Osteoblast (primary cell): ENCODE results near the gene RER1. TPM values are rescaled to one million over a fixed set of nuclear protein-coding genes. Genes with fewer than 3 reads are reported as not detected.

Source experiments
- DNase-seq: peaks from one replicate; pipeline ENCODE4 v3.0.0; 2011; ENCODE audit warnings: low spot score, mixed read lengths; ENCODE audit not compliant: insufficient read length; ENCODE audit errors: missing footprints
- H2AFZ ChIP-seq: 2 replicates; pipeline ENCODE4 v1.6.0; 2011; ENCODE audit warnings: mild to moderate bottlenecking, low read length
- H3K27ac ChIP-seq: 2 replicates; pipeline ENCODE4 v1.5.1; 2011; ENCODE audit warnings: mild to moderate bottlenecking, low read depth, low read length, moderate library complexity
- H3K27me3 ChIP-seq: 2 replicates; pipeline ENCODE4 v1.6.0; 2012; ENCODE audit warnings: mild to moderate bottlenecking, control low read depth, inconsistent platforms, low read length, moderate library complexity; ENCODE audit not compliant: insufficient read depth
- H3K36me3 ChIP-seq: 2 replicates; pipeline ENCODE4 v1.5.1; 2011; ENCODE audit warnings: mild to moderate bottlenecking, low read length, control low read depth, moderate library complexity; ENCODE audit not compliant: insufficient read depth
- H3K4me1 ChIP-seq: 2 replicates; pipeline ENCODE4 v1.5.1; 2011; ENCODE audit warnings: mild to moderate bottlenecking, low read length, control low read depth, moderate library complexity; ENCODE audit not compliant: insufficient read depth
- H3K4me2 ChIP-seq: 2 replicates; pipeline ENCODE4 v1.6.0; 2011; ENCODE audit warnings: mild to moderate bottlenecking, low read length; ENCODE audit not compliant: insufficient read depth
- H3K4me3 ChIP-seq: fragments of 200-600 bp; sonication (generic); 3 replicates; pipeline ENCODE4 v1.5.1; 2012; ENCODE audit warnings: mild to moderate bottlenecking, low read length, inconsistent platforms; ENCODE audit not compliant: insufficient read depth
- H3K79me2 ChIP-seq: 2 replicates; pipeline ENCODE4 v1.6.0; 2012; ENCODE audit warnings: mild to moderate bottlenecking, low read length, control low read depth, inconsistent platforms; ENCODE audit not compliant: insufficient read depth
- H3K9me3 ChIP-seq: 2 replicates; pipeline ENCODE4 v1.5.1; 2011; ENCODE audit warnings: low read depth, low read length, control low read depth
- H4K20me1 ChIP-seq: 2 replicates; pipeline ENCODE4 v1.6.0; 2012; ENCODE audit warnings: mild to moderate bottlenecking, low read length, control low read depth; ENCODE audit not compliant: insufficient read depth
- total RNA-seq: library from RNA; depleted of rRNA; stranded (reverse); fragments of >200 nt; gene quantifications from 2 replicates; pipeline ENCODE4 v1.2.3, GENCODE V29; 2012
- TF ChIP-seq, protein P1 (sequence below): IDR thresholded peaks from 2 replicates; pipeline ENCODE4 v1.5.1; 2011; ENCODE audit warnings: mild to moderate bottlenecking, low read depth, low read length, moderate library complexity; ENCODE audit errors: extremely low read depth

Gene RER1
- total RNA-seq, 1 donor, result 95.2 TPM

DNA sequence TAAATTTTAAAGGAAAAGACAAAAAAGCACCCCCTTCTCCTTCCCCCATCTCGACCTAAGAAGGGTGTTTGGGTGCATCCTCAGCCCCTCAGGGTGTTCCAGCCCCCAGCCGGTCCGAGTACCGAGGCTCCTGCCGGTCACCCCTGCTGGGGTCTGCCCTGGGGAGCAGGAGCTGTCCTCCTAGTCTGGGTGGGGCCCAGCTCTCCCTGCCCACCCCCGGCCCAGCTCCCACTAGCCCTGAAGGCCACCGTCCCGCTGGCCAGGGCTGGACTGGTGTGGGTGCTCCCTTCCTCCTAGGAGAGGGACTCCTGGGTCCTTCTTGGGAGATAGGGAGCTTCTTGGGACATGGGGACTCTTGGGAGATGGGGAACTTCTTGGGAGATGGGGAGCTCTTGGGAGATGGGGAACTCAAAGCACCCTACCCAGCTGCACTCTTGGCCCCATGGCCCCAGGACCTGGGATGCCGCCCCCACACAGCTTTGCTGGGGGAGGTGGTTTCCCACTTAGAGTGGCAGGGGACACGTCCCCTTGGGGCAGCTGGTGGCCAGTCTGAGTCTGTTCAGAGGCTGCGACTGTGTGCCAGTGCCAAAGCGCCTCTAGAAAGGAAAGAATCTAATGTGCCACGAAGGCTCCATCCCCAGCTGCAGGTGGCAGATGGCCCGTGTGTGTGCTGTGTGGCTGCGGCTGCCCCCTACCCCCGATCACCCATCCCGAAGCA, 44.8 kb upstream of the RER1 start:
- Histone ChIP-seq H3K4me2 (no peak overlapping the region), H3K79me2 (no peaks in the 10 kb centered on the region), H3K36me3 (no peaks in the 10 kb centered on the region), H3K9me3 (no peaks in the 10 kb centered on the region), H3K4me1 (no peaks in the 10 kb centered on the region), H2AFZ (no peak overlapping the region), H3K4me3 (no peak overlapping the region), H3K27me3 (no peaks in the 10 kb centered on the region), H4K20me1 (no peaks in the 10 kb centered on the region), H3K27ac (no peak overlapping the region)
- DNase-seq, result peak; percentile 80
- TF ChIP-seq, protein P1, sequence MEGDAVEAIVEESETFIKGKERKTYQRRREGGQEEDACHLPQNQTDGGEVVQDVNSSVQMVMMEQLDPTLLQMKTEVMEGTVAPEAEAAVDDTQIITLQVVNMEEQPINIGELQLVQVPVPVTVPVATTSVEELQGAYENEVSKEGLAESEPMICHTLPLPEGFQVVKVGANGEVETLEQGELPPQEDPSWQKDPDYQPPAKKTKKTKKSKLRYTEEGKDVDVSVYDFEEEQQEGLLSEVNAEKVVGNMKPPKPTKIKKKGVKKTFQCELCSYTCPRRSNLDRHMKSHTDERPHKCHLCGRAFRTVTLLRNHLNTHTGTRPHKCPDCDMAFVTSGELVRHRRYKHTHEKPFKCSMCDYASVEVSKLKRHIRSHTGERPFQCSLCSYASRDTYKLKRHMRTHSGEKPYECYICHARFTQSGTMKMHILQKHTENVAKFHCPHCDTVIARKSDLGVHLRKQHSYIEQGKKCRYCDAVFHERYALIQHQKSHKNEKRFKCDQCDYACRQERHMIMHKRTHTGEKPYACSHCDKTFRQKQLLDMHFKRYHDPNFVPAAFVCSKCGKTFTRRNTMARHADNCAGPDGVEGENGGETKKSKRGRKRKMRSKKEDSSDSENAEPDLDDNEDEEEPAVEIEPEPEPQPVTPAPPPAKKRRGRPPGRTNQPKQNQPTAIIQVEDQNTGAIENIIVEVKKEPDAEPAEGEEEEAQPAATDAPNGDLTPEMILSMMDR, result no peak

DNA sequence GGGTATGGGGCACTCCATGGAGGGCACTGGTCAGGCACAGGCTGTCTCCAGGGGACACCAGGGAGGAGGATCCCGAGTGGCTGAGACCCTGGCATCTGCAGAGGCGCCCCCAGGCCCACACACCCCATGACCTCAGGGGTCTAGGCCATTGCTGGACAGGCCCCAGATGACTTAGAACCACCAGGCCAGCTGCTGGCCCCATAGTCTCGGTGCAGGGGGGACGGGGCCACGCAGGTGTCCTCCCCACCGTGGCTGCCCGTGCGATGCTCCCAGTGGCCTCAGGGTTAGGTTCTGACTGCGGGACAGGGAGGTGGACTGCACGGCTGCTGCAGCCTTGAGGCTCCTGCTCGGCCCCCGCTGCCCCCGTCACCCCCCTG, 44.2 kb upstream of the RER1 start:
- H3K79me2 ChIP-seq, result no peaks in the 10 kb centered on the region
- TF ChIP-seq, protein P1, result no peak
- no peaks in the 10 kb centered on the region for H4K20me1 ChIP-seq
- no peaks in the 10 kb centered on the region for H3K27me3 ChIP-seq
- H3K36me3 ChIP-seq, result no peaks in the 10 kb centered on the region
- peak; percentile 84 for DNase-seq
- no peak overlapping the region for H2AFZ ChIP-seq
- no peak overlapping the region for H3K27ac ChIP-seq
- H3K9me3 ChIP-seq, result no peaks in the 10 kb centered on the region
- no peak overlapping the region for H3K4me2 ChIP-seq
- no peak overlapping the region for H3K4me3 ChIP-seq
- H3K4me1 ChIP-seq, result no peaks in the 10 kb centered on the region

GRCh38 chr1:2347896-2348295, 43.7 kb upstream of the RER1 start:
- no peak overlapping the region for H2AFZ ChIP-seq
- no peaks in the 10 kb centered on the region for H3K9me3 ChIP-seq
- H3K4me2 ChIP-seq, result no peak overlapping the region
- H3K79me2 ChIP-seq, result no peaks in the 10 kb centered on the region
- H3K4me1 ChIP-seq, result no peaks in the 10 kb centered on the region
- H3K4me3 ChIP-seq, result no peak overlapping the region
- TF ChIP-seq, protein P1, result no peak
- no peaks in the 10 kb centered on the region for H3K36me3 ChIP-seq
- H3K27me3 ChIP-seq, result no peaks in the 10 kb centered on the region
- peak; percentile 69 for DNase-seq
- no peak overlapping the region for H3K27ac ChIP-seq
- H4K20me1 ChIP-seq, result no peaks in the 10 kb centered on the region

DNA sequence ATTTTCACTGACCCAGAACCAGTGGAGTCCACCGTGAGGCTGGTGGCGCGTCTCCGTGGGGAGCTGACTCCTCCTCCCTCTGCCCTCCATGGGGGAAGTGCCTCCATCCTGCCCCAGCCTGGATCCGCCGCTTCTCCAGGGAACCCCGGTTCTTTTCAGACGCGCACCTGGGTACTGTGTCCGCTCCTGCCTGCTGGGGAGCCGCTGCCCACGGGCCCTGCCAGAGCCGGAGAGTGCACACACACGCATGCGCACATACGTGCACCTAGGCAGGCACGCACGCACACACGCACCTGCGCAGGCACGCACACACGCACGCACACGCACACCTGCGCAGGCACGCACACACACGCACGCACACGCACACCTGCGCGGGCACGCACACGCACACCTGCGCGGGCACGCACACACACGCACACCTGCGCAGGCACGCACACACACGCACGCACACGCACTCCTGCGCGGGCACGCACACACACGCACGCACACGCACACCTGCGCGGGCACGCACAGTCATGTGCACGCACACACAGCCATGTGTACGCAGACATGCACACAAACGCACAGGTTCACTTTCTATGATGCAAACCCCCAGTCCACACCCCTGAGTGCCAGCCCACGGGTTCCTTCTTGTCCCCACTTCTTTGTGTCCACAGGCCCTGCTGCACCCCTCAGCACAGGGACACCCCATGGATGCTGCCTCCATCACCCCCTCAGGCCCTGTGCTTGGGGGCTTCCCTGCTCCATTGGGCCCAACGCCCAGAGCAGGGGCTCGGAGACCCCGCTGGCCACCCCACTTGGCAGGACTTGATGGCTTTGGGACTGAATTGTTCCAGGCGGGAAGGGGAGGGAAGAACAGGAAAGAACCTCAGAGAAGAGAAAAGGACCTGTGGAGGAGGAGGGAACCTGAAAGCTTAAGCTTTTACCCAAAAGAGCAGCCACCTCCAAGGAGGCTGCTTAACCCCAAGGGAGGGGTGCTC, 43.0 kb upstream of the RER1 start:
- peak; percentile 78 for DNase-seq

More for the DNA sequence above, 43.0 kb upstream of the RER1 start:
- H3K9me3 ChIP-seq, result no peaks in the 10 kb centered on the region
- no peaks in the 10 kb centered on the region for H3K4me1 ChIP-seq
- no peak overlapping the region for H2AFZ ChIP-seq
- H3K4me3 ChIP-seq, result no peak overlapping the region
- H4K20me1 ChIP-seq, result no peaks in the 10 kb centered on the region
- TF ChIP-seq, protein P1, result no peak
- no peak overlapping the region for H3K4me2 ChIP-seq
- no peaks in the 10 kb centered on the region for H3K27me3 ChIP-seq
- H3K79me2 ChIP-seq, result no peaks in the 10 kb centered on the region
- no peak overlapping the region for H3K27ac ChIP-seq
- no peaks in the 10 kb centered on the region for H3K36me3 ChIP-seq
